ENCODE data around the gene S100A13. TPM values are rescaled to one million over a fixed set of nuclear protein-coding genes. Genes with fewer than 3 reads are reported as not detected.

Gene S100A13
- total RNA-seq, 2 donors from 2014 or later, result 5.0 to 10.3 TPM

DNA sequence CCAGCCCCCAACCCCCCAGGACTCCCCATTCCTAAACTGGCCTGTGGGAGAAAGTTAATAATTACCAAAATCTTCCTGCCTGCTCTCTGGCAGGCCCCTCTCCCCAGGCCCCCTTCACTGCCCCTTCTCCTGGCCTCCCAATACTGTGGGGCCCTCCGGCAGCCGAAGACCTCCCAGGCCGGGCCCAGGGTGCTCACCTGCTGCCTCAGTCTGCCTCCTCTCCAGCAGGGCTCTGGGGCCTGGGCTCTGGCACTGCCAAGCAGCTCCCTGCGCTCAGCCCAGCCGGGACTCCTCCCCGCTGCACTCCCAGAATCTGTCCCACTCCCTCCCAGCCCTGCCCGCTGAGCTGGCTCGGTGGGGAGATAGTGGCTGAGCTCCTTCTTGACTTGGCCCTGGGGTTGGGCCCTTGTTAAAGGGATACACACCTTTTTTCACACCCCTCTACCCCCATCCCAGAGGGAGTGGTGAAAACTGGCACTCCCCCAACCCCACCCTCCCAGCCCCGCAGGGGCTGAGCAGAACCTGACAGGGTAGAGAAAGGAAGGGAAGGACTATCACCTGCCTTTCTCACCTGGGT, 14.5 kb downstream of the S100A13 start, which contains the start of gene S100A16:
TSS of gene S100A16 (minus strand) at position 383 of the 577 bp plus-strand sequence. CDS start 4,986 bp downstream, outside the sequence.
- H3K36me3 Mint-ChIP-seq, result no peaks in the 10 kb centered on the region
- H3K4me1 Mint-ChIP-seq (ENCODE audit: low read depth in 2 of 2), result peaks cover 0 to 4% of the 10 kb centered on the region in 2 donors
- H3K27ac Mint-ChIP-seq, result no peak within 1 kb of the TSS
- no peak within 1 kb of the TSS for H3K4me3 Mint-ChIP-seq
- ATAC-seq (no peak), DNase-seq (ENCODE audit: low spot score) (no peak)
- peaks cover 0 to 3% of the 10 kb centered on the region in 2 donors for H3K27me3 Mint-ChIP-seq
- H3K9me3 Mint-ChIP-seq, result no peaks in the 10 kb centered on the region

DNA sequence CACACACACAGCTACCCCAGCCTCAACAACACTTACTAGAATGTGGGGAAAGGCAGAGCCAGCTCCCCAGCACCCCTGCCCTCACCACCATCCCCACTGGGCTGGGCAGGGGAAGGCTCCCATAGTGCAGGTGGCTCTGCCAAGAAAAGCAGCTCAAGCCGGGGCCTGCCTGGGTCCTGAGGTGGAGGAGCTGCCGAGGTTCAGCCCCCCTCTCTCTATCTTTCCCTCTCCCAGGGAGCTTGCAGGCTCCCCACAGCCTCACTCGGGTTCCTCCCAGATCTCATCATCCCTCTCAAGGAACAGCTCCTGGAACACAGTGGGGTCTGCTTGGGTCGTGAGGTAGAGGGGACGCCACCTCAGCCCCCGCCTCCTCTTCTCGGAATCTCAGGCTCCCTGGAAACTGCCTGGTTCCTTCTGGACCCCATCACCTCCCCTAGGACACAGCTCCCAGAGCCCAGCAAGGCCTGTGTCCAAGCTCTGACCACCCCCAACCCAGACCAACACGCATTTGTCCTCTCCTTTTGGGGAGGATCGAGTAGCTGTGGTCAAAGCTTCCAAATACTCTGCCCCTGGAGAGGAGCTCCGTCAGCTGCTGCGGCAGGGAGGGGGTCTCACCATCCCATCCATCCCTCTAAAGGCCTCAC, 15.1 kb downstream of the S100A13 start:
- no peaks in the 10 kb centered on the region for H3K9me3 Mint-ChIP-seq

DNA sequence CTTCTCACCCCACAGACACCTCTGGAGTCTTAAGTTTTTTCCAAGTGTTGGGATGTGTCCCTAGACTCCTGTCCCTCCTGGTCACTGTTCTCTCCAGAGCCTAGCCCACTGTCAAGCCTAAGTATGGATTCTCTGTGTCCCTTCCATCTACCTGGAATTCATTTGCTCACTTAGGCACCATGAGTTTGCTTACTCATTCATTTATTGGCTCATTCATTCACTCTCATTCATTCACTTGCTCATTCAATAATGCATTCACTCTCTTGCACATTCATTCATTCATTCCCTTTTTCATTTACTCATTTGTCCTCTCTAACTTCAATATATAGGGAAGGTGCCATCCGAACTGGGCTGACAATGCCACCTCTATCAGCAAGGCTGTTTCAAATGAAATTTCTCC, 15.9 kb downstream of the S100A13 start:
- no peaks in the 10 kb centered on the region for H3K9me3 Mint-ChIP-seq
- H3K4me3 Mint-ChIP-seq, result no peak overlapping the region
- H3K4me1 Mint-ChIP-seq (ENCODE audit: low read depth in 2 of 2), result no peaks in the 10 kb centered on the region
- no peaks in the 10 kb centered on the region for H3K36me3 Mint-ChIP-seq
- no peak overlapping the region for H3K27ac Mint-ChIP-seq
- peaks cover 0 to 3% of the 10 kb centered on the region in 2 donors for H3K27me3 Mint-ChIP-seq
- DNase-seq (ENCODE audit: low spot score), result no peak
- ATAC-seq, result no peak

More for the DNA sequence above, 15.1 kb downstream of the S100A13 start:
- peaks cover 0 to 3% of the 10 kb centered on the region in 2 donors for H3K27me3 Mint-ChIP-seq
- DNase-seq (ENCODE audit: low spot score) (no peak), ATAC-seq (no peak)
- no peaks in the 10 kb centered on the region for H3K4me1 Mint-ChIP-seq (ENCODE audit: low read depth in 2 of 2)
- no peak overlapping the region for H3K27ac Mint-ChIP-seq
- no peaks in the 10 kb centered on the region for H3K36me3 Mint-ChIP-seq
- no peak overlapping the region for H3K4me3 Mint-ChIP-seq

DNA sequence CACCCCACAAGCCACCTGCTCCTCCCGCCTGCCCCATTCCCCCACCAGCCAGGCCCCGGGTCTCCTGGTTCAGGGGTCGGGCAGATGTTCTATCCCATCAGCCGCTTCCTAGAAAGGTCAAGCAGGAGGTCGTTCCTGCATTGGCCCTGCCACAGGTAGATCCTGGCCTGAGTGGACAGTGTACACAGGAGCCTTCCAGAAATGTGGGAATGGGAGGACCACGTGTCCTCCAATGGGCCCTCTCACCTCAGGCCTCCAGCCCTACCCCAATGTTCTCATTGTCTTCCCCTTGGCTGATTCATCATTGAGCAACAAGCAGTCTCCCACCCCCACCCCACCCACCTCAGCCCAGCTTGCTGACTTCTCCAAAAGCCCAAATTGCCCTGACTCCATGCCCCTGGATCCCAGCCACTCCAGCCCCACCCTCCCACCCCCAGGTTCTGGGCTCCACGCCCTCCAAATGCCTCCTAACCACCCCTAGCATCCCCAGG, 16.4 kb downstream of the S100A13 start:
- Mint-ChIP-seq H3K36me3 (no peaks in the 10 kb centered on the region), H3K27ac (no peak overlapping the region), H3K27me3 (peaks cover 0 to 3% of the 10 kb centered on the region in 2 donors), H3K4me1 (ENCODE audit: low read depth in 2 of 2) (no peaks in the 10 kb centered on the region), H3K4me3 (no peak overlapping the region), H3K9me3 (no peaks in the 10 kb centered on the region)
- ATAC-seq (no peak), DNase-seq (ENCODE audit: low spot score) (no peak)

DNA sequence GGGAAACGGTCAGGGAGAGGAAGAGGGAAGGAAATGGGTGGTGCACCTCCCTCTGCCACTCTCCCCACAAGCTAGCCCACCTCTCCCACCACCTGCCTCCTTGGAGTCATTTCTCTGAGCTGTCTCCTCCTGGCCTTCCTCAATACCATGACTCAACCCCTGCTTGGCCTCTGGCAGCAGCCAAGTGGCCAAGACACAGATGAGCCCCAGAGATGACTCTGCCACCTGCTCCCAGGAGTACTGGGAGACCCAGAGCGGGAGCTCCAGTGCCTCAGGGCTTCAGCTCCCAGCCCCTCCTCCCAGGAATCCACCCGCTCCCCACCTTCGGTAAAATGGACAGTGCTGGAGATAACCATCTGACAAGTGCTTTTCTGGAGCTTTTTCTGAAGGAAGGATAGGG, 17.0 kb downstream of the S100A13 start:
- no peak overlapping the region for H3K4me3 Mint-ChIP-seq
- no peaks in the 10 kb centered on the region for H3K36me3 Mint-ChIP-seq
- ATAC-seq (no peak), DNase-seq (ENCODE audit: low spot score) (no peak)
- no peak overlapping the region for H3K27ac Mint-ChIP-seq
- no peaks in the 10 kb centered on the region for H3K9me3 Mint-ChIP-seq
- H3K4me1 Mint-ChIP-seq (ENCODE audit: low read depth in 2 of 2), result no peaks in the 10 kb centered on the region
- peaks cover 0 to 3% of the 10 kb centered on the region in 2 donors for H3K27me3 Mint-ChIP-seq

DNA sequence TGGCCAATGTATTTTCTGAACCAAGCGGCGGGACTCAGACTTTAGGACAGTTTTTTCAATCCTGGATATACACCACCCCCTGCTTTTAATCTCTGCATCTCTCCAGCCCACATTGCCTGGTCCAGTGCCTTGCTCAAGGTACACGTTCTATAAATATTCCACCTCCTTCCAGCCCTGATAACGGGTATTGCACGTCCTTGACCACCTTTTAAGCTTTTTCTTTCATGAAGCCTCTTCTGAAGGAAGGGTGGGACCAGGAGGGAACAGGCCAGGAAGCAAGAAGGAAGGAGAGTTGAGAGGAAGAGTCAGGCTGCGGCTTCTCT, 17.8 kb downstream of the S100A13 start:
- no peak overlapping the region for H3K27ac Mint-ChIP-seq
- H3K36me3 Mint-ChIP-seq, result no peaks in the 10 kb centered on the region
- H3K4me3 Mint-ChIP-seq, result no peak overlapping the region
- no peak for DNase-seq (ENCODE audit: low spot score)
- no peak for ATAC-seq
- no peaks in the 10 kb centered on the region for H3K4me1 Mint-ChIP-seq (ENCODE audit: low read depth in 2 of 2)
- H3K9me3 Mint-ChIP-seq, result no peaks in the 10 kb centered on the region
- peaks cover 0 to 6% of the 10 kb centered on the region in 2 donors for H3K27me3 Mint-ChIP-seq

DNA sequence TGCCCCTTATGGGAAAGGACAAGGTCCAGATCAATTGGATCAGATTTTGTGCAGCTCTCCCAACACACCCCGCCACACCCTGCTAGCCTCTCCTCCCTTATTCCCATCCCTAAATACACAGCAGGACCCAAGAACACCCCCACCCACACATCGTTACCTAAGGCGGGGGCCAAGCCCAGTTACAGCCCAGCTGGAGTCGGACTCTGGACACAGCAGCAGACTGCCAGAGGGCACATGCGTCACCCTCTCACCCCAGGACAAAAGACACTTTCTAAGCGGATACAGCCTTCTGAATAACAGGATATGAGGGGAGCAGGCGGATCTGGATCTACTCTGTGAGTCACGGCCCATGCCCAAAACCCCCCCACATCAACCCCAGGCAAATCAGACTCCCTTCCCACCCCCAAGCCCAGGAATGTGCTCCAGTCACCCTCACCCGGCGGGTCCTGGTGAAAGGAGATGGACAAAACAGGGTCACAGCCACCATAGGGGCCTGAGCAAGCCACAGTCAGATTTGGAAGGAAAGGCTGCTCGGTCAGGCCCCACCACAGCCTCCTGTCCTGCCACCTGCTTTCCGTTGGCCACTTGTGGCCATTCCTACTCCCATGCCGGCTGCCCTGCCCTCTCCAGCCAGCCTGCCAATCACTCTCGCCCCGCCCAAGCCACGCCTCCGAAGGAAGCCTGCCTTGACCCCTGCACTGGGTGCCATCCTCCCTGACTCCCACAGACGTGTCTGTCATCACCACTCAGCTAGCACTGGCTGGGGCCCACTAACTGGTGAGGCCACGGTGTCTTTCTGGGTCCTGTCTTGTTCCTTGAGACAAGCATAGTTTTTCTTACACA, 18.3 kb downstream of the S100A13 start:
- Mint-ChIP-seq H3K27ac (no peak overlapping the region), H3K4me1 (ENCODE audit: low read depth in 2 of 2) (no peaks in the 10 kb centered on the region), H3K9me3 (no peaks in the 10 kb centered on the region), H3K4me3 (no peak overlapping the region), H3K27me3 (peaks cover 0 to 6% of the 10 kb centered on the region in 2 donors), H3K36me3 (no peaks in the 10 kb centered on the region)
- ATAC-seq (peak in 1 of 2 donors; percentile 41), DNase-seq (ENCODE audit: low spot score) (no peak)

DNA sequence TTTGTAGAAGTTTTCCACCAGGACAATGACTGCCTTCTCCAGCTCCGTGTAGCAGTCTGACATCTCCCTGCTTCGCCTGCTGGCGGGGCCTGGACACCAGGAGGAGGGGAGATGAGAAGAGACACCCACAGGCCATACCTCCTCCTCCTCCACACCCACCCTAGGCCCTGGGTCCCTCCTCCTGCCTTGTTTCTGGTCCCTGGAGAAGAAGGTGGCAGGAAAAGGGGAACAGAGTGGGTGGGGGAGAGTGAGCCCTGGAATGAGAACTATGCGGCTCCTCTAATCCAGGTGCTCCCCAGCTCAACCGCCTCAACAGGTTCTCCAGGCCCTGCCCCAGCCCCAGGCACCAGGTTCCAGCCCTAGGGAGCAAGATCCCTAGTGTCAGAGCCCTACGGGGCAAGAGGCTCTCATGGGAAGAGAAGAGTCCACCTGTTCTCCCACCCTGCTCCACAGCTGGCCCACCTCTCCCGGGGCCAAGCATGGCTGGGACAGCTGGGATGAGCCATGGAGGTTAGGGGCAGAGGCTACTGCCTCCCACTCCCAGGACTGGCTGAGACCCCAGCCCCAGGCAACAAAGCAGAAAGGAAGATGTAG, 19.1 kb downstream of the S100A13 start:
- no peaks in the 10 kb centered on the region for H3K4me1 Mint-ChIP-seq (ENCODE audit: low read depth in 2 of 2)
- H3K9me3 Mint-ChIP-seq, result no peaks in the 10 kb centered on the region
- peaks cover 0 to 6% of the 10 kb centered on the region in 2 donors for H3K27me3 Mint-ChIP-seq
- no peak overlapping the region for H3K27ac Mint-ChIP-seq
- ATAC-seq (no peak), DNase-seq (ENCODE audit: low spot score) (no peak)
- H3K36me3 Mint-ChIP-seq, result no peaks in the 10 kb centered on the region
- no peak overlapping the region for H3K4me3 Mint-ChIP-seq

DNA sequence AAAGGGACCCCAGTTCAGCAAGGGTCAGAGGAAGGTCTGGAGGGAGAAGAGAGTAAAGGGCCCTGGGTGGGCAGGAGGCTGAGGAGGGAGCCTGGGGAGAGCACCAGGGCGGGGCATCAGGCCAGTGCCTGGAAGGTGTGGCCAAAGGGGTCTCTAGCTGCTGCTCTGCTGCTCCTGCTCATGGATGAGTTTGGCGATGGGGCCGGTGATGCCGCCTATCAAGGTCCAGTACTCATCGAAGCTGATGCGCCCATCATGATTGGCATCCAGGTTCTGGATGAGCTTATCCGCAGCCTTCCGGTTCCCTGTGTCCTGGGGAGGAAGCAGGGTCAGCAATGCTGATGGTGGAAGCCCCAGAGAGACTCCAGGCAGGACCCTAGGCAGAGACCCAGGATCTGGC, 19.9 kb downstream of the S100A13 start:
- H3K36me3 Mint-ChIP-seq, result no peaks in the 10 kb centered on the region
- no peak for DNase-seq (ENCODE audit: low spot score)
- H3K9me3 Mint-ChIP-seq, result no peaks in the 10 kb centered on the region
- no peak overlapping the region for H3K4me3 Mint-ChIP-seq
- H3K27me3 Mint-ChIP-seq, result peaks cover 0 to 6% of the 10 kb centered on the region in 2 donors
- no peaks in the 10 kb centered on the region for H3K4me1 Mint-ChIP-seq (ENCODE audit: low read depth in 2 of 2)
- H3K27ac Mint-ChIP-seq, result no peak overlapping the region
- no peak for ATAC-seq

DNA sequence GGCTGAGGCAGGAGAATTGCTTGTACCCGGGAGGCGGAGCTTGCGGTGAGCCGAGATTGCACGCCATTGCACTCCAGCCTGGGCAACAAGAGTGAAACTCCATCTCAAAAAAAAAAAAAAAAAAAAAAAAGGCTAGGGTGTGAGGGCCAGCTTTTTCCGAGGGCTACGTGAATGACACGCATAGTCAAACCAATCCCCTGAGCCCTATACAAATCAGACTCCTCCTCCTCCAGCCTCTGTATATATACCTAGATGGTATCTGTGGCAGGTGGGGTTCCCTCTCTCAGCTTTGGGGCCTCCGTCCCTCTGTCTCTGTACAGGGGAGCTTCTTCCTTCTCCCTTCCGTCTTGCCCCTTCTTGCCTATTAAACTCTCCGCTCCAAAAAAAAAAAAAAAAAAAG, 21.1 kb downstream of the S100A13 start:
- no peak for ATAC-seq
- H3K27ac Mint-ChIP-seq, result no peak overlapping the region
- no peak for DNase-seq (ENCODE audit: low spot score)
- no peaks in the 10 kb centered on the region for H3K4me1 Mint-ChIP-seq (ENCODE audit: low read depth in 2 of 2)
- no peak overlapping the region for H3K4me3 Mint-ChIP-seq
- no peaks in the 10 kb centered on the region for H3K36me3 Mint-ChIP-seq
- H3K27me3 Mint-ChIP-seq, result peaks cover 0 to 3% of the 10 kb centered on the region in 2 donors
- no peaks in the 10 kb centered on the region for H3K9me3 Mint-ChIP-seq

DNA sequence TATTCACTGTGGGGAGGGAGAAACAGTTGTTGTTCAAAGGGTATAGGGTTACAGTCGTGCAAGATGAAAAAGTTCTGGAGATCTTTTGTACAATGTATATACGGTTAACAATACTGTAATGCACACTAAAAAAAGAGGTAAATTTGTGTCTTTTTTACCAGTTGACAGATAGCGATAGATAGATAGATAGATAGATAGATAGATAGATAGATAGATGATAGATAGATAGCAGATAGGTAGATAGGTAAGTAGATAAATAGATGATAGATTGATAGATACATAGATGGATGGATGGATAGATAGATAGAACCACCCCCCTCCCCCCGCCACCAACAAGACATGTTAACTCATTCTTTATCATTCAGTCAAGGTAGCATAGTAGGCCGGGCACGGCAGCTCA, 24.6 kb downstream of the S100A13 start:
- Mint-ChIP-seq H3K9me3 (no peaks in the 10 kb centered on the region), H3K27me3 (peaks cover 0 to 2% of the 10 kb centered on the region in 2 donors), H3K4me3 (no peak overlapping the region), H3K27ac (no peak overlapping the region), H3K4me1 (ENCODE audit: low read depth in 2 of 2) (no peaks in the 10 kb centered on the region), H3K36me3 (no peaks in the 10 kb centered on the region)
- no peak for DNase-seq (ENCODE audit: low spot score)
- no peak for ATAC-seq

DNA sequence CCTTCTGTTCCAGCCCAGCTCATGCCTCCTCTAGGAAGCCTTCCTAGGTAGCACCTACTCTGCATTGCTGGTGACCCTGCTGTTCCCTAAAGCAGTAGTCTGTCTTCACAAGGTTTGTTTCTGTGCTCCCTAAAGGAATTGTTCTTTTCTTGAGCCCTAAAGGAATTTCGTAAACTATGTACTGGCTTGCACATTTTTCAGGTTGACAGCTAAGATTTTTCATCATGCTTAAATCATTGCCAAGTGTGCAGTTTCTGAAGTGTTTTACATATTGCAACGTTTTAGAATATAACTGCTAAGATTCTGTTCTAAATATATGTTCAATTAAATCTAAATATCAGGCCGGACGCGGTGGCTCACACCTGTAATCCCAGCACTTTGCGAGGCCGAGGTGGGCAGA, 27.5 kb downstream of the S100A13 start:
- ATAC-seq (no peak), DNase-seq (ENCODE audit: low spot score) (no peak)
- no peaks in the 10 kb centered on the region for H3K9me3 Mint-ChIP-seq
- H3K4me1 Mint-ChIP-seq (ENCODE audit: low read depth in 2 of 2), result no peaks in the 10 kb centered on the region
- H3K27ac Mint-ChIP-seq, result no peak overlapping the region
- no peaks in the 10 kb centered on the region for H3K27me3 Mint-ChIP-seq
- no peaks in the 10 kb centered on the region for H3K36me3 Mint-ChIP-seq
- no peak overlapping the region for H3K4me3 Mint-ChIP-seq

DNA sequence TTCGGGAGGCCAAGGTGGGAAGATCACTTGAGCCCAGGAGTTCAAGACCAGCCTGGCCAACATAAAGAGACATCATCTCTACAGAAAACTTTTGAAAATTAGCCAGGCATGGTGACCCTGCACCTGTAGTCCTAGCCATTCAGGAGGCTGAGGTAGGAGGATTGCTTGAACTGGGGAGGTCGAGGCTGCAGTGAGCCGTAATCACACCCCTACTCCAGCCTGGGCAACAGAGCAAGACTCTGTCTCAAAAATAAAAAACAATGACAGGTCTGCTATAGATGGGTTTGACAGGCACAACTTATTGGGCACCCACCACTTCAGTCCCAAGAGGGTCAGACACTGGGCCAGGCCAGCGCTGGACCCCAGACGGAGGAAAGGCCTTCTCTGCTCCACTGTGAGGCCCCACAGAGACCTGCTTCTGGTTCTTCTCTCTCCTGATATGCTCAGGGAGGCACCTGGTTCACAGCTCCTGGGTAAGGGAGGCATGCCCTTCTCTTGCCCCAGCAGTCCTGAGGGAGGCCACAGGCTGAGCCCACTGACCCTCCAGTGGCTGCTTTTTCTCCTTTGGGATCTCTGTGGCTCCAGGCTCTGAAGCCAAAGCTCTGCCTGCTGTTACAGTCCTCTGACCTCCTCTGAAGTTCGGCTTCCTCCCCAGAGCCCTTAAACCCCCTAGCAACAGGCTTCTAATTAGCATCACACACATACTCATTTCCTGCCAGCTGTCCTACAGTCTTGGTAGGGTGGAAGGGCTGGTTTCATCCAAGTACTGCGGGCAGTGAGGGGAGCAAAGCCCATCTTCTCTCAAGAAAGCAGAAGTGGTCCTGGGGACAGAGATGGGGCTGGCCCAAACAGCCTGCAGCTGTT, 28.8 kb downstream of the S100A13 start:
- ATAC-seq (peak in 1 of 2 donors; percentile 71), DNase-seq (ENCODE audit: low spot score) (no peak)
- Mint-ChIP-seq H3K9me3 (no peaks in the 10 kb centered on the region), H3K36me3 (no peaks in the 10 kb centered on the region), H3K4me1 (ENCODE audit: low read depth in 2 of 2) (no peaks in the 10 kb centered on the region), H3K27me3 (no peaks in the 10 kb centered on the region), H3K27ac (no peak overlapping the region), H3K4me3 (no peak overlapping the region)

Measured in natural killer cell treated with Interleukin-12 subunit alpha and Interleukin-12 subunit beta and Interleukin-15 and Interleukin-18, amount 100 ng/mL, for 72 hours (primary cell).